ENCODE data around the gene MSRB3. TPM values are rescaled to one million over a fixed set of nuclear protein-coding genes. Genes with fewer than 3 reads are reported as not detected.
A peak's percentile ranks its signal among the peaks of the same experiment; 100 is the strongest.
"Not testable (repeated sequence)": the region's sequence is repeated elsewhere in the genome, so short reads cannot be mapped to it uniquely, and the experiment has no call there.

MSRB3 gene
- total RNA-seq, 1 donor from 2014 or later = not detected

- peak; percentile 15 for DNase-seq
- Mint-ChIP-seq H3K27ac (no peak overlapping the region), H3K27me3 (peaks cover 40% of the 10 kb centered on the region), H3K4me1 (peaks cover 12% of the 10 kb centered on the region), H3K4me3 (peak overlapping the region; percentile 67), H3K9me3 (no peaks in the 10 kb centered on the region), H3K36me3 (ENCODE audit: low read depth) (no peaks in the 10 kb centered on the region)
- TF ChIP-seq CTCF (IDR thresholded peaks at IDR 0.05) = no peak
- intact Hi-C loops (cut with micrococcal nuclease) = no loop called here
- peak; percentile 18 for ATAC-seq (ENCODE audit: low read depth)
- POLR2A ChIA-PET = no interaction called here
- CTCF ChIA-PET = no interaction called here
Observed at GRCh38 chr12:65277994-65278575, 398 bp upstream of the MSRB3 start.

GRCh38 chr12:65279369-65280112, 1.1 kb downstream of the MSRB3 start:
- Mint-ChIP-seq H3K4me3 (peak overlapping the region; percentile 76), H3K4me1 (peaks cover 12% of the 10 kb centered on the region), H3K9me3 (no peaks in the 10 kb centered on the region), H3K27me3 (peaks cover 40% of the 10 kb centered on the region), H3K27ac (no peak overlapping the region), H3K36me3 (ENCODE audit: low read depth) (no peaks in the 10 kb centered on the region)
- ChIA-PET CTCF (no interaction called here), POLR2A (no interaction called here)
- no peak for ATAC-seq (ENCODE audit: low read depth)
- intact Hi-C loops (cut with micrococcal nuclease) = no loop called here
- DNase-seq = no peak
- TF ChIP-seq CTCF (IDR thresholded peaks at IDR 0.05) = no peak

GRCh38 chr12:65280306-65280705, 1.8 kb downstream of the MSRB3 start:
- no peak for ATAC-seq (ENCODE audit: low read depth)
- H3K36me3 Mint-ChIP-seq (ENCODE audit: low read depth) = no peaks in the 10 kb centered on the region
- no peaks in the 10 kb centered on the region for H3K9me3 Mint-ChIP-seq
- no peak for DNase-seq
- H3K27ac Mint-ChIP-seq = no peak overlapping the region
- no peak overlapping the region for H3K4me3 Mint-ChIP-seq
- POLR2A ChIA-PET = no interaction called here
- CTCF ChIA-PET = no interaction called here
- intact Hi-C loops (cut with micrococcal nuclease) = no loop called here
- TF ChIP-seq CTCF (IDR thresholded peaks at IDR 0.05) = no peak
- H3K4me1 Mint-ChIP-seq = peaks cover 12% of the 10 kb centered on the region
- peaks cover 40% of the 10 kb centered on the region for H3K27me3 Mint-ChIP-seq

- ChIA-PET CTCF (no interaction called here), POLR2A (interaction anchor here (0.6 kb wide), 1 partner anchor 829 kb away, joined by 4 read pairs; no protein-coding TSS in a partner anchor)
- intact Hi-C loops (cut with micrococcal nuclease) = no loop called here
- ATAC-seq (ENCODE audit: low read depth) (no peak), DNase-seq (no peak)
- H3K27ac Mint-ChIP-seq = no peak overlapping the region
- H3K36me3 Mint-ChIP-seq (ENCODE audit: low read depth) = no peaks in the 10 kb centered on the region
- peaks cover 10% of the 10 kb centered on the region for H3K4me1 Mint-ChIP-seq
- H3K4me3 Mint-ChIP-seq = no peak overlapping the region
- no peaks in the 10 kb centered on the region for H3K9me3 Mint-ChIP-seq
- H3K27me3 Mint-ChIP-seq = peaks cover 29% of the 10 kb centered on the region
- no peak for TF ChIP-seq CTCF (IDR thresholded peaks at IDR 0.05)
Observed at GRCh38 chr12:65282840-65283239, 4.4 kb downstream of the MSRB3 start.

GRCh38 chr12:65285532-65285931, 7.0 kb downstream of the MSRB3 start:
- POLR2A ChIA-PET; H3K36me3 Mint-ChIP-seq (ENCODE audit: low read depth); H3K4me1 Mint-ChIP-seq; DNase-seq; ATAC-seq (ENCODE audit: low read depth); H3K4me3 Mint-ChIP-seq; intact Hi-C loops (cut with micrococcal nuclease); H3K27ac Mint-ChIP-seq; CTCF ChIA-PET; H3K9me3 Mint-ChIP-seq: not testable (repeated sequence)
- H3K27me3 Mint-ChIP-seq = peaks cover 19% of the 10 kb centered on the region

Measured in activated B cell treated with CpG ODN at 0.5 μM for 24 hours (primary cell).